ENCODE results near the gene DUSP3.

DNA sequence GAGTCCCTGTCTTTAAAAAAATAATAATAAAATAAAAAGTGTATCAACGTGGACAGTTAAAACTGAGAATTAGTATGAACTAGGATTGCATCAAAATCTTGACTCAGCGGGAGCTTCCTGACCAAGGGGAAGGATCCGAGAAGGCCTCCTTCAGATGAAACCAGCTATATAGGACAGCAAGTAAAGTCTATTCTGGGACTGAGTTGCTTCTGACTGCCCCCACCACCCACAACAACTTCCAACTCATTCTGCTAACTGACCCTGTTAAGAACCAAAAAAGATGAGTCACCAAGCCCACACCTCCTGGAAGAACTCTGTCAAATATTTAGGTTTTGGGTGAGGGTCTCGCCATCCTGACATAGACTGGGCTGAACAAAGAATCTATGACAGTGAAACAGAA is 29.3 kb upstream of the DUSP3 start:
- TF ChIP-seq, protein P1, sequence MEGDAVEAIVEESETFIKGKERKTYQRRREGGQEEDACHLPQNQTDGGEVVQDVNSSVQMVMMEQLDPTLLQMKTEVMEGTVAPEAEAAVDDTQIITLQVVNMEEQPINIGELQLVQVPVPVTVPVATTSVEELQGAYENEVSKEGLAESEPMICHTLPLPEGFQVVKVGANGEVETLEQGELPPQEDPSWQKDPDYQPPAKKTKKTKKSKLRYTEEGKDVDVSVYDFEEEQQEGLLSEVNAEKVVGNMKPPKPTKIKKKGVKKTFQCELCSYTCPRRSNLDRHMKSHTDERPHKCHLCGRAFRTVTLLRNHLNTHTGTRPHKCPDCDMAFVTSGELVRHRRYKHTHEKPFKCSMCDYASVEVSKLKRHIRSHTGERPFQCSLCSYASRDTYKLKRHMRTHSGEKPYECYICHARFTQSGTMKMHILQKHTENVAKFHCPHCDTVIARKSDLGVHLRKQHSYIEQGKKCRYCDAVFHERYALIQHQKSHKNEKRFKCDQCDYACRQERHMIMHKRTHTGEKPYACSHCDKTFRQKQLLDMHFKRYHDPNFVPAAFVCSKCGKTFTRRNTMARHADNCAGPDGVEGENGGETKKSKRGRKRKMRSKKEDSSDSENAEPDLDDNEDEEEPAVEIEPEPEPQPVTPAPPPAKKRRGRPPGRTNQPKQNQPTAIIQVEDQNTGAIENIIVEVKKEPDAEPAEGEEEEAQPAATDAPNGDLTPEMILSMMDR (conservative IDR thresholded peaks at IDR 0.05), result no peak
- no peak for TF ChIP-seq ZFX (IDR thresholded peaks at IDR 0.05)

All from C4-2B (cell line).